ENCODE measurements around the gene THEM5.
"Not testable (repeated sequence)": the region's sequence is repeated elsewhere in the genome, so short reads cannot be mapped to it uniquely, and the experiment has no call there.

The THEM5 gene

GRCh38 chr1:151853411-151853943, at the start of gene THEM5:
TSS of gene THEM5 (minus strand) at chr1:151853712. CDS start at chr1:151853565, 147 bp downstream.
- DNase-seq (ENCODE audit: low read depth), result no peak

GRCh38 chr1:151902858-151903257, 49.3 kb upstream of the THEM5 start:
- DNase-seq (ENCODE audit: low read depth), result no peak

GRCh38 chr1:151900804-151901203, 47.3 kb upstream of the THEM5 start:
- not testable (repeated sequence) for DNase-seq (ENCODE audit: low read depth)

- peak; percentile 44 for DNase-seq (ENCODE audit: low read depth)
Observed at GRCh38 chr1:151898519-151898991, 45.0 kb upstream of the THEM5 start.

- no peak for DNase-seq (ENCODE audit: low read depth)
Observed at GRCh38 chr1:151897991-151898431, 44.5 kb upstream of the THEM5 start.

- peak; percentile 11 for DNase-seq (ENCODE audit: low read depth)
Observed at GRCh38 chr1:151893176-151893924, 39.8 kb upstream of the THEM5 start.

GRCh38 chr1:151892190-151892589, 38.7 kb upstream of the THEM5 start:
- DNase-seq (ENCODE audit: low read depth), result peak; percentile 70

GRCh38 chr1:151891512-151891911, 38.0 kb upstream of the THEM5 start:
- no peak for DNase-seq (ENCODE audit: low read depth)

- no peak for DNase-seq (ENCODE audit: low read depth)
Observed at GRCh38 chr1:151888972-151889570, 35.6 kb upstream of the THEM5 start.

- peak; percentile 46 for DNase-seq (ENCODE audit: low read depth)
Observed at GRCh38 chr1:151887028-151887427, 33.5 kb upstream of the THEM5 start.

- no peak for DNase-seq (ENCODE audit: low read depth)
Observed at GRCh38 chr1:151885479-151885878, 32.0 kb upstream of the THEM5 start.

GRCh38 chr1:151884879-151885278, 31.4 kb upstream of the THEM5 start:
- DNase-seq (ENCODE audit: low read depth), result not testable (repeated sequence)

GRCh38 chr1:151884445-151884844, 30.9 kb upstream of the THEM5 start:
- DNase-seq (ENCODE audit: low read depth), result not testable (repeated sequence)

- not testable (repeated sequence) for DNase-seq (ENCODE audit: low read depth)
Observed at GRCh38 chr1:151883898-151884297, 30.4 kb upstream of the THEM5 start.

GRCh38 chr1:151882918-151883317, 29.4 kb upstream of the THEM5 start:
- not testable (repeated sequence) for DNase-seq (ENCODE audit: low read depth)

GRCh38 chr1:151882466-151882865, 29.0 kb upstream of the THEM5 start:
- no peak for DNase-seq (ENCODE audit: low read depth)

- DNase-seq (ENCODE audit: low read depth), result no peak
Observed at GRCh38 chr1:151881479-151881878, 28.0 kb upstream of the THEM5 start.

- DNase-seq (ENCODE audit: low read depth), result no peak
Observed at GRCh38 chr1:151875419-151876097, 22.0 kb upstream of the THEM5 start.

GRCh38 chr1:151872776-151873175, 19.3 kb upstream of the THEM5 start:
- DNase-seq (ENCODE audit: low read depth), result not testable (repeated sequence)

- no peak for DNase-seq (ENCODE audit: low read depth)
Observed at GRCh38 chr1:151871284-151872030, 17.9 kb upstream of the THEM5 start.

GRCh38 chr1:151868486-151868885, 15.0 kb upstream of the THEM5 start:
- no peak for DNase-seq (ENCODE audit: low read depth)

All from EH (cell line).